NCI-H2081 (cell line): Measurements from ENCODE around the gene NR1D1.
A peak's percentile ranks its signal among the peaks of the same experiment; 100 is the strongest.

Source experiments
- DNase-seq, 2 experiments: peaks; one replicate each; lab custom pipeline; 2025; lab: John Stamatoyannopoulos, UW

The NR1D1 gene

GRCh38 chr17:40075201-40075941 lies 25.0 kb downstream of the NR1D1 start:
- DNase-seq = peak; percentile 70 to 81

- DNase-seq = no peak
Observed at GRCh38 chr17:40074871-40075200, 25.6 kb downstream of the NR1D1 start.

- no peak for DNase-seq
Observed at GRCh38 chr17:40074175-40074512, 26.2 kb downstream of the NR1D1 start.

- no peak for DNase-seq
Observed at GRCh38 chr17:40073454-40074174, 26.8 kb downstream of the NR1D1 start.

GRCh38 chr17:40072735-40073346 lies 27.5 kb downstream of the NR1D1 start:
- DNase-seq = no peak

- peak; percentile 95 to 96 for DNase-seq
Observed at GRCh38 chr17:40072040-40072734, 28.2 kb downstream of the NR1D1 start.

- DNase-seq = no peak
Observed at GRCh38 chr17:40071313-40072039, 28.9 kb downstream of the NR1D1 start.

GRCh38 chr17:40070709-40071312 lies 29.6 kb downstream of the NR1D1 start:
- no peak for DNase-seq

GRCh38 chr17:40069751-40070708 lies 30.4 kb downstream of the NR1D1 start:
- DNase-seq = peak; percentile 76 to 89

- peak; percentile 68 to 86 for DNase-seq
Observed at GRCh38 chr17:40068917-40069750, 31.3 kb downstream of the NR1D1 start.

- no peak for DNase-seq
Observed at GRCh38 chr17:40068584-40068916, 31.8 kb downstream of the NR1D1 start.

- DNase-seq = no peak
Observed at GRCh38 chr17:40068129-40068581, 32.2 kb downstream of the NR1D1 start.

GRCh38 chr17:40067710-40068109 lies 32.7 kb downstream of the NR1D1 start:
- no peak for DNase-seq

GRCh38 chr17:40065769-40066510 lies 34.4 kb downstream of the NR1D1 start:
- DNase-seq = no peak

GRCh38 chr17:40064971-40065768 lies 35.2 kb downstream of the NR1D1 start:
- DNase-seq = no peak

GRCh38 chr17:40063901-40064531 lies 36.4 kb downstream of the NR1D1 start:
- no peak for DNase-seq

- no peak for DNase-seq
Observed at GRCh38 chr17:40063187-40063771, 37.1 kb downstream of the NR1D1 start.
